Activated naive CD4-positive, alpha-beta T cell treated with anti-CD3 and anti-CD28 coated beads, Interleukin-2, amount 10 ng/mL, durations not matched to agents 7 days and 5 days (primary cell): Measurements from ENCODE around the gene DDIAS.
"Not testable (repeated sequence)": the region's sequence is repeated elsewhere in the genome, so short reads cannot be mapped to it uniquely, and the experiment has no call there.

Experiments used
- CTCF ChIA-PET: fragments of 350-600 bp; sonication (Branson Sonifier 250); formaldehyde crosslinking; loops from one replicate; lab custom pipeline; 2021; ENCODE audit warnings: antibody characterized with exemption; lab: Charles Lee
- DNase-seq: peaks from one replicate; pipeline ENCODE4 v3.0.0-alpha.2; 2020
- H3K27ac Mint-ChIP-seq: one replicate; pipeline ENCODE4 v1.8.0; 2021; ENCODE audit warnings: mild to moderate bottlenecking, moderate library complexity, mixed read lengths
- H3K27me3 Mint-ChIP-seq: one replicate; pipeline ENCODE4 v1.8.0; 2021; ENCODE audit warnings: mild to moderate bottlenecking, mixed read lengths
- H3K36me3 Mint-ChIP-seq: one replicate; pipeline ENCODE4 v1.8.0; 2021; ENCODE audit warnings: mixed read lengths
- H3K4me1 Mint-ChIP-seq: one replicate; pipeline ENCODE4 v1.8.0; 2021; ENCODE audit warnings: mixed read lengths
- H3K4me3 Mint-ChIP-seq: one replicate; pipeline ENCODE4 v1.8.0; 2021; ENCODE audit warnings: mild to moderate bottlenecking, moderate library complexity, mixed read lengths
- H3K9me3 Mint-ChIP-seq: one replicate; pipeline ENCODE4 v1.8.0; 2021; ENCODE audit warnings: mixed read lengths

Gene DDIAS

GRCh38 chr11:82945682-82946081 is 44.1 kb downstream of the DDIAS start:
- DNase-seq = no peak
- Mint-ChIP-seq H3K4me1 (peaks cover 5% of the 10 kb centered on the region), H3K36me3 (peaks cover 29% of the 10 kb centered on the region), H3K27me3 (peaks cover 3% of the 10 kb centered on the region), H3K4me3 (no peak overlapping the region), H3K27ac (no peak overlapping the region), H3K9me3 (peaks cover 25% of the 10 kb centered on the region)
- CTCF ChIA-PET = no interaction called here

DNA sequence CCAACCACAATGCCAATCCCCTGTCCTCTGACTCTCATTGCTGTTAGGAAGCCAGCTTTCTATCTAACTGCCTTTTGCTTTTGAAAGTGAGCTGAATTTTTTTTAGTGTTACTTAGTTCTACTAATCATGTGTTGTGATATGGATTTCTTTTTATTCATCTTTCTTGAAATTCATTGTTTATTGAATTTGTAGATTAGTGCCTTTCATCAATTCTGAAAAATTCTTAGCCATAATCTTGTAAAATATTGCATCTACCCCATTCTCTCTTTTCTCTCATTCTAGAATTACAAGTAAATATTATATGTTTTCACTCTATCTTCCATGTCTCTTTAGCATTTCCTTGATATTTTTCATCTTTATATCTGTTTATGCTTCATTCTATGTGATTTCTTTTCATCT is 47.8 kb downstream of the DDIAS start:
- DNase-seq = no peak
- CTCF ChIA-PET = no interaction called here
- no peaks in the 10 kb centered on the region for H3K4me1 Mint-ChIP-seq
- peaks cover 40% of the 10 kb centered on the region for H3K36me3 Mint-ChIP-seq
- peaks cover 41% of the 10 kb centered on the region for H3K9me3 Mint-ChIP-seq
- no peak overlapping the region for H3K4me3 Mint-ChIP-seq
- no peak overlapping the region for H3K27ac Mint-ChIP-seq
- H3K27me3 Mint-ChIP-seq = peaks cover 3% of the 10 kb centered on the region

DNA sequence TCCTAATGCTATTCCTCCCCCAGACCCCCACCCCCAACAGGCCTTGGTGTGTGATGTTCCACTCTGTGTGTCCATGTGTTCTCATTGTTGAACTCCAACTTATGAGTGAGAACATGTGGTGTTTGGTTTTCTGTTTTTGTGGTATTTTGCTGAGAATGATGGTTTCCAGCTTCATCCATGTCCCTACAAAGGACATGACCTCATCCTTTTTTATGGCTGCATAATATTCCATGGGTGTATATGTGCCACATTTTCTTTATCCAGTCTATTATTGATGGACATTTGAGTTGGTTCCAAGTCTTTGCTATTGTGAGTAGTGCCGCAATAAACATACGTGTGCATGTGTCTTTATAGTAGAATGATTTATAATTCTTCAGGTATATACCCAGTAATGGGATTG is 49.0 kb downstream of the DDIAS start:
- peaks cover 47% of the 10 kb centered on the region for H3K36me3 Mint-ChIP-seq
- H3K27ac Mint-ChIP-seq, H3K4me1 Mint-ChIP-seq, H3K27me3 Mint-ChIP-seq, H3K4me3 Mint-ChIP-seq, DNase-seq, CTCF ChIA-PET: not testable (repeated sequence)
- H3K9me3 Mint-ChIP-seq = peaks cover 47% of the 10 kb centered on the region

- peak; percentile 90 for DNase-seq
Measured at GRCh38 chr11:82955736-82956453, 54.4 kb downstream of the DDIAS start.

DNA sequence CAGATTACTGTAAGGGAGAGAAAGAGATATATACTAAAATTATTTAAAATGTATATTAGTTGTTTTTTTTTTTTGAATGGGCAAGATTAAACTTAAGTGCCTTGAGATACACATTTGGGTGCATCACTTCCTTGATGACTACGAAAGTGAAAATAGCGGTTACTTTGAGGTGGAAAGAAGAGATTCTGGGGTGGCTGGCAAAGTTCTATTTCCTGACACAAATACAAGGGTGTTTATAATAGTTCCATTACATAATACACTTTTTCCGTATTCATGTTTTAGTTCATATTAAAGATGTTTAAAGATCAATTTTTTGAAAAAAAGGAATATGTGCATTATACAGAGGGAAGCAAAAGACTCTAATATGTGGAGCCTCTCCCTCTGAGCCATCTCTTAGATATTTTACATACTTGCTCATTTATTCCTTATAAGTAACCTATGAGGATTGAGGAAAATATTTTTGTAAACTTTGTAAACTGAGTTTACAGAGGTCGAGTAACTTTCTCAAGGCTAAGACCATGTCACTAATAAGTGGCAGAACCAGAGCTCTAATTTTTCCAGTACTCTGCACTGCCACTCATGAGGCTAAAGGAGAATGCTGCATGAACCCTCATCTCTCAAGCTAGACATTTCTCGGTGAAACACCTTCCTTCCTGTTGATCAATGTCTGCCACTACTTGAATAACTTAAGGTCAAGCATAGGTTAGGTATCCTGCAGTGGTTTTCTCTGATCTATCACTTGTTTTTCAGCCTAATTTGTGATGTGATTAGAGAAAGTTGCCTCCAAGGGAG is 58.6 kb downstream of the DDIAS start:
- peak; percentile 58 for DNase-seq

More at GRCh38 chr11:82955736-82956453, 54.4 kb downstream of the DDIAS start:
- H3K9me3 Mint-ChIP-seq = peaks cover 63% of the 10 kb centered on the region
- H3K27me3 Mint-ChIP-seq, CTCF ChIA-PET: not testable (repeated sequence)
- peak overlapping the region; percentile 24 for H3K4me3 Mint-ChIP-seq
- H3K27ac Mint-ChIP-seq = peak overlapping the region; percentile 91
- H3K4me1 Mint-ChIP-seq = peaks cover 58% of the 10 kb centered on the region
- peaks cover 64% of the 10 kb centered on the region for H3K36me3 Mint-ChIP-seq

GRCh38 chr11:82960779-82961143 is 59.2 kb downstream of the DDIAS start:
- Mint-ChIP-seq H3K4me1 (peaks cover 80% of the 10 kb centered on the region), H3K36me3 (peaks cover 42% of the 10 kb centered on the region), H3K27me3 (peaks cover 4% of the 10 kb centered on the region), H3K27ac (peak overlapping the region; percentile 93), H3K4me3 (peak overlapping the region; percentile 60), H3K9me3 (peaks cover 30% of the 10 kb centered on the region)
- DNase-seq = peak; percentile 21
- CTCF ChIA-PET = interaction anchor here (0.9 to 1.8 kb wide), 3 partner anchors 10 to 35 kb away, joined by 4 to 8 read pairs (median 4); no protein-coding TSS in a partner anchor

More for the DNA sequence above, 58.6 kb downstream of the DDIAS start:
- Mint-ChIP-seq H3K9me3 (peaks cover 34% of the 10 kb centered on the region), H3K27me3 (no peaks in the 10 kb centered on the region), H3K4me1 (peaks cover 80% of the 10 kb centered on the region), H3K27ac (peak overlapping the region; percentile 93), H3K36me3 (peaks cover 45% of the 10 kb centered on the region), H3K4me3 (peak overlapping the region; percentile 60)
- CTCF ChIA-PET = interaction anchor here (0.9 to 1.8 kb wide), 4 partner anchors 11 to 34 kb away, joined by 4 to 8 read pairs (median 4); no protein-coding TSS in a partner anchor

DNA sequence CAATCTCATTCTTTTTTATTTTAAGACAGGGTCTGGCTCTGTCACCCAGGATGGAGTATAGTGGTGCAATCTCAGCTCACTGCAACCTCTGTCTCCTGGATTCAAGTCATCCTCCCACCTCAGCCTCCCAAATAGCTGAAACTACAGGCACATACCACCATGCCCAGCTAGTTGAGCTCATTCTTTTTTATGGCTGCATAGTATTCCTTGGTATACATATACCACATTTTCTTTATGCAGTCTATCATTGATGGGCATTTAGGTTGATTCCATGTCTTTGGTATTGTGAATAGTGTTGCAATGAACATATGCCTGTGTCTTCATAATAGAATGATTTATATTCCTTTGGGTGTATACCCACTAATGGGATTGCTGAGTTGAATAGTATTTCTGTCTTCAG is 60.5 kb downstream of the DDIAS start:
- H3K36me3 Mint-ChIP-seq = peaks cover 35% of the 10 kb centered on the region
- peaks cover 71% of the 10 kb centered on the region for H3K4me1 Mint-ChIP-seq
- DNase-seq, H3K4me3 Mint-ChIP-seq, H3K27ac Mint-ChIP-seq, H3K27me3 Mint-ChIP-seq, CTCF ChIA-PET: not testable (repeated sequence)
- H3K9me3 Mint-ChIP-seq = peaks cover 20% of the 10 kb centered on the region

- no peak overlapping the region for H3K27ac Mint-ChIP-seq
- H3K36me3 Mint-ChIP-seq = peaks cover 31% of the 10 kb centered on the region
- CTCF ChIA-PET = interaction anchor here (0.7 kb wide), 1 partner anchor 189 kb away, joined by 4 read pairs; no protein-coding TSS in a partner anchor
- DNase-seq = no peak
- peaks cover 12% of the 10 kb centered on the region for H3K9me3 Mint-ChIP-seq
- H3K27me3 Mint-ChIP-seq = peaks cover 5% of the 10 kb centered on the region
- H3K4me1 Mint-ChIP-seq = peaks cover 57% of the 10 kb centered on the region
- no peak overlapping the region for H3K4me3 Mint-ChIP-seq
Measured at GRCh38 chr11:82967381-82967780, 65.8 kb downstream of the DDIAS start.

DNA sequence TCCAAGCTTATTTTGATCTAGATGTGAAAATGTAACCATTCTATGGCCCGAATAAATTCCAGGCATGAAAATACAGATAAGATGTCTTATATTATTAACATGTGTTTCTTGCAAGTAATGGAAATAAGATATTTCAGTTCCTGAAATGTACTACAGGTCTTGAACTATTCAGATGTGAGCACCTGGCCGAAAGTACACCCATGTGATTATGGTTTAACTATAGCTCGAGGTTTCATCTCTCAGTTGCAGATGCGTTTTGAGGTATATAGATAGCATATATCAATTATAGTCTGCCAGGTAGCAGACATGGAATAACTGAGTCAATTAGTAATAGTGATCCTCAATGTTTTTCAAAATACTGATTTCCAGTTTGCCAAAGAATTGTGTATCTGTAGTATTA is 68.3 kb downstream of the DDIAS start:
- peaks cover 5% of the 10 kb centered on the region for H3K9me3 Mint-ChIP-seq
- CTCF ChIA-PET = no interaction called here
- peaks cover 5% of the 10 kb centered on the region for H3K27me3 Mint-ChIP-seq
- no peak for DNase-seq
- H3K4me1 Mint-ChIP-seq = peaks cover 49% of the 10 kb centered on the region
- H3K27ac Mint-ChIP-seq = peak overlapping the region; percentile 58
- H3K36me3 Mint-ChIP-seq = peaks cover 21% of the 10 kb centered on the region
- peak overlapping the region; percentile 56 for H3K4me3 Mint-ChIP-seq

- peak; percentile 56 for DNase-seq
- Mint-ChIP-seq H3K27ac (peak overlapping the region; percentile 91), H3K4me3 (peak overlapping the region; percentile 72), H3K36me3 (peaks cover 17% of the 10 kb centered on the region), H3K4me1 (peaks cover 42% of the 10 kb centered on the region)
- H3K27me3 Mint-ChIP-seq, H3K9me3 Mint-ChIP-seq: not testable (repeated sequence)
- CTCF ChIA-PET = interaction anchor here (1.2 kb wide), 1 partner anchor 10 kb away, joined by 4 read pairs; no protein-coding TSS in a partner anchor
Measured at GRCh38 chr11:82970507-82971083, 69.1 kb downstream of the DDIAS start.

- Mint-ChIP-seq H3K27ac (peak overlapping the region; percentile 91), H3K4me3 (peak overlapping the region; percentile 72), H3K4me1 (peaks cover 42% of the 10 kb centered on the region), H3K36me3 (peaks cover 15% of the 10 kb centered on the region)
- not testable (repeated sequence) for H3K9me3 Mint-ChIP-seq, H3K27me3 Mint-ChIP-seq
- peak; percentile 70 for DNase-seq
- CTCF ChIA-PET = interaction anchor here (1.2 kb wide), 1 partner anchor 11 kb away, joined by 4 read pairs; no protein-coding TSS in a partner anchor
Measured at GRCh38 chr11:82971519-82971946, 70.0 kb downstream of the DDIAS start.

- Mint-ChIP-seq H3K4me1 (peaks cover 41% of the 10 kb centered on the region), H3K27me3 (peaks cover 4% of the 10 kb centered on the region), H3K36me3 (peaks cover 14% of the 10 kb centered on the region), H3K9me3 (peaks cover 3% of the 10 kb centered on the region), H3K4me3 (peak overlapping the region; percentile 72), H3K27ac (no peak overlapping the region)
- DNase-seq = no peak
- CTCF ChIA-PET = no interaction called here
Measured at GRCh38 chr11:82972103-82972502, 70.6 kb downstream of the DDIAS start.

GRCh38 chr11:82974135-82974534 is 72.6 kb downstream of the DDIAS start:
- peaks cover 3% of the 10 kb centered on the region for H3K9me3 Mint-ChIP-seq
- H3K4me1 Mint-ChIP-seq = peaks cover 52% of the 10 kb centered on the region
- H3K27me3 Mint-ChIP-seq = peaks cover 4% of the 10 kb centered on the region
- peaks cover 14% of the 10 kb centered on the region for H3K36me3 Mint-ChIP-seq
- no peak for DNase-seq
- CTCF ChIA-PET = no interaction called here
- H3K4me3 Mint-ChIP-seq = no peak overlapping the region
- no peak overlapping the region for H3K27ac Mint-ChIP-seq

GRCh38 chr11:82974851-82975250 is 73.3 kb downstream of the DDIAS start:
- Mint-ChIP-seq H3K9me3 (peaks cover 3% of the 10 kb centered on the region), H3K4me1 (peaks cover 45% of the 10 kb centered on the region), H3K4me3 (no peak overlapping the region), H3K36me3 (peaks cover 16% of the 10 kb centered on the region), H3K27ac (no peak overlapping the region), H3K27me3 (peaks cover 4% of the 10 kb centered on the region)
- no peak for DNase-seq
- CTCF ChIA-PET = interaction anchor here (1.6 kb wide), 1 partner anchor 48 kb away, joined by 4 read pairs; no protein-coding TSS in a partner anchor
